ENCODE data around the gene PET100.

- TF ChIP-seq CTCF (IDR thresholded peaks at IDR 0.05): no peak
- no peak for TF ChIP-seq POLR2A (IDR thresholded peaks at IDR 0.05)
Measured at GRCh38 chr19:7612282-7613274, 17.0 kb upstream of the PET100 start.

Measured in uterus (tissue), 2 donors.